PC-3 (cell line): ENCODE results near the gene FKBP1A.

Source experiments
- CTCF ChIP-seq: fragments of 300-600 bp; sonication (generic); conservative IDR thresholded peaks from 2 replicates; pipeline ENCODE4 v1.5.1; 2017; ENCODE audit warnings: antibody characterized with exemption, low read depth, mild to moderate bottlenecking, low read length
- EZH2 ChIP-seq: fragments of 300-600 bp; sonication (generic); IDR thresholded peaks from one replicate; pipeline ENCODE4 v1.6.1; 2017; ENCODE audit warnings: antibody characterized with exemption, mild to moderate bottlenecking, low read length; ENCODE audit not compliant: unreplicated experiment
- EZH2phosphoT487 ChIP-seq: fragments of 300-600 bp; sonication (generic); IDR thresholded peaks from 2 replicates; pipeline ENCODE4 v1.6.1; 2018; ENCODE audit warnings: mild to moderate bottlenecking, antibody characterized with exemption, low read length, borderline replicate concordance

DNA sequence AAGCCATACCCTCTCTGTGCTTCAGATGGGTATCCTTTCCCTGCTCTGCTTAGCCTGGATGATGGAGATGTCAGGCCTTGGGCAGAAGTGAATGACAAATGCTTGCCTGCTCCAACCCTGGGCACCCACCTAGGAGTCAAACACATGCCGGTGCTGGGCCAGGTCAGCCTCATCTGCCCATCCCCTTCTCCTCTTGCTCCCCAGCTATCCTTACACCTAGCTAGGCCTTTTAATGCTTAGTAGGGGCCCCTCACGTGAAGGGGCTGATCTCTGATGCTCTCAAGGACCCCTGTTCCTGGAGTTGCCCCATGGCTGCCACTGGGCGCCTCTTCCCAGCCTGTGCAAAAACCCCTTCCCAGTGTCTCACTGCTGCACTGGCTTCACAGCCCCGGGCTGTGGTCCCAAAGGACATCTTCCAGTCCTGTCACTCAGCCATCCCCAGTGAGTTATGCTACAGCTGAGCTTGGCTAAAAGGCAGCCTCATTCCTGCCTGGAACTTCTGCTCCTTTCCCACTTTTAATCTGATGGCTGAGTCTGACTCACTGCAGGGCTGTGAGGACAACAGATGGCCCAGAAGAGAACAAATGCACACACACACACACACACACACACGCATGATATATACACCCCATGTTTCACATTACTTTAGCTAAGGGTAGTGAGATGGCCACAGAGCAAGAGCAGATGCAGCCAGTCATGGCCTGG is 51.1 kb downstream of the FKBP1A start:
- TF ChIP-seq CTCF (no peak), EZH2 (no peak), EZH2phosphoT487 (no peak)
